ENCODE data around the gene BEST1.
"Not testable (repeated sequence)": the region's sequence is repeated elsewhere in the genome, so short reads cannot be mapped to it uniquely, and the experiment has no call there.

BEST1 gene

GRCh38 chr11:61964666-61965271 lies 14.6 kb downstream of the BEST1 start:
- DNase-seq, result not testable (repeated sequence)

- DNase-seq, result no peak
Observed at GRCh38 chr11:61966734-61967115, 16.6 kb downstream of the BEST1 start.

- DNase-seq, result no peak
Observed at GRCh38 chr11:61967116-61967923, 17.2 kb downstream of the BEST1 start, which contains the start of gene FTH1. Gene FTH1 (minus strand): TSS chr11:61967634. CDS start chr11:61967425, 209 bp downstream.

- no peak for DNase-seq
Observed at GRCh38 chr11:61967924-61968757, 18.0 kb downstream of the BEST1 start.

GRCh38 chr11:61968758-61969390 lies 18.7 kb downstream of the BEST1 start:
- DNase-seq, result no peak

- no peak for DNase-seq
Observed at GRCh38 chr11:61969391-61969758, 19.2 kb downstream of the BEST1 start.

GRCh38 chr11:61969838-61970662 lies 19.9 kb downstream of the BEST1 start:
- no peak for DNase-seq

GRCh38 chr11:61971248-61972111 lies 21.3 kb downstream of the BEST1 start:
- no peak for DNase-seq

GRCh38 chr11:61972112-61972671 lies 22.0 kb downstream of the BEST1 start:
- DNase-seq, result no peak

- DNase-seq, result no peak
Observed at GRCh38 chr11:61972672-61973475, 22.7 kb downstream of the BEST1 start.

- no peak for DNase-seq
Observed at GRCh38 chr11:61973476-61974162, 23.5 kb downstream of the BEST1 start.

GRCh38 chr11:61974766-61975631 lies 24.8 kb downstream of the BEST1 start:
- DNase-seq, result no peak

GRCh38 chr11:61975638-61976419 lies 25.7 kb downstream of the BEST1 start:
- DNase-seq, result no peak

- no peak for DNase-seq
Observed at GRCh38 chr11:61976420-61976800, 26.3 kb downstream of the BEST1 start.

- no peak for DNase-seq
Observed at GRCh38 chr11:61976813-61977475, 26.8 kb downstream of the BEST1 start.

- DNase-seq, result no peak
Observed at GRCh38 chr11:61978703-61979661, 28.8 kb downstream of the BEST1 start.

Measured in NCI-H524 treated with DMSO at 0.1 percent for 48 hours (cell line).